Endometrium (tissue), 2 donors: ENCODE data around the gene NDUFB11.

Source experiments
- FAIRE-seq: peaks from 2 replicates; lab custom pipeline; 2012; peaks lifted over from hg19 to GRCh38; lab: Jason Lieb, UNC
- donor health status: control.
- donor health status: control.

Gene NDUFB11

DNA sequence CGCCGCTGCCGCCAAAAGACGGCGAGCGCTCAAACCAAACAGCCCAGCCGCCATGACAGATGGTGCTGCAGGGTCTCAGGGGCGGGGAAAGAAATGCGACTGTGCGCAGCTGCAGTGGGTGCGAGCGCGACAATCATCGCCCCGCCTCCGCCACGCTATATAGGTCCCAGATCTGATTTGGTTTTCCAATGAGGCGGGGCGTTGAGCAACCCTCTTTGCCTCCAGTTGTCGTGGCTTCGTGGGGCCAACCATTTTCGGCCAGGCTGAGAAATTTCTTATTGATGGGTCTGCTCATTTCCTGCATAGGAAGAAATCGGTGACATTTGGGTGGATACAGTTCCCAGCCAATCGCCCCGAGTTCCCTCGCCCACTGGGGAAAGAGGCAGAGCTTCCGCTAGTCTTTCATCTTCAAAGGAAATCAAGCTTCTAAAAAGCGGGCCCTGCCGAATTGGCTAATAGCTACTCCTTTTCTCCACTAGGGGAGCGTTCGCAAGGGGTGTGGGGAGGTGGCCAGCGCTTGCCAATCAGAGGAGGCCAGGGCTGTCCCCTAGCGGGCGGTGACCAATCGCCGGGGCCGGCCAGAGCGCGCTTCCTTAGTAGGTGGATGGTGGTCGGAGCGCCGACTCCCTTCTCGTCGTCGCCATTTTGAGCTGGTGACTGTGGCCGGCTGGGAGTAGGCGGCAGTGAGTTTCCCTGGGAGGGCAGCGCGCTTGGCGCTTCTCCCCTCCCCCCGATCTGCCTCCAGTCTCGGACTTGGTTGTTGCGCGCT lies at the start of gene NDUFB11, which contains the start of gene RBM10:
Gene NDUFB11, minus strand, starts transcription at position 77 of the 769 bp plus-strand sequence. Its CDS starts 23 bp downstream, at position 54.
Gene RBM10, plus strand, starts transcription at position 596 of the 769 bp plus-strand sequence. CDS start 2,261 bp downstream, outside the sequence.
- no peak for FAIRE-seq

GRCh38 chrX:47193475-47194193 lies 49.1 kb upstream of the NDUFB11 start, which contains the start of gene UBA1:
Gene UBA1, plus strand, starts transcription at chrX:47193829. Its CDS starts 4,974 bp downstream, at chrX:47198803.
- FAIRE-seq, result peak; percentile 99

- FAIRE-seq, result no peak
Observed at GRCh38 chrX:47191806-47192401, 47.4 kb upstream of the NDUFB11 start.

DNA sequence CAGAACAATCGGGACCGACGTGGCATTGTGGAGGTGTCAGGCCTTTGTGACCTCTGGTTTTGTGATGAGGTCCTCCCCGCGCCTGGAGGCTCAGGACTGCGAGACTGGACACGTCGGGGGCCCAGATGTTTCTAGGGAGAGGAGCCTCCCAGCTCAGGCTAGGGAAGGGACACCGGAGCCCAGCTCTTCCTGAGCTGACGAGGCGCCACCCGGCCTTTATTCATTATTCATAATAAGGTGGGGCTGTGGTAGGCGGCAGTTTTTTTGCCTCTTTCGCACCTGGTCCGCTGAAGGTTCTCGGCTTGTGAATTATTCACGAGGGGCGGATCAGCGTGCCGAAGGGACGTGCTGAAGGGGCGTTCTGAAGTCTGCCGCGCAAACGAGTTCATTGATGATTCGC lies 46.8 kb upstream of the NDUFB11 start:
- FAIRE-seq, result no peak

DNA sequence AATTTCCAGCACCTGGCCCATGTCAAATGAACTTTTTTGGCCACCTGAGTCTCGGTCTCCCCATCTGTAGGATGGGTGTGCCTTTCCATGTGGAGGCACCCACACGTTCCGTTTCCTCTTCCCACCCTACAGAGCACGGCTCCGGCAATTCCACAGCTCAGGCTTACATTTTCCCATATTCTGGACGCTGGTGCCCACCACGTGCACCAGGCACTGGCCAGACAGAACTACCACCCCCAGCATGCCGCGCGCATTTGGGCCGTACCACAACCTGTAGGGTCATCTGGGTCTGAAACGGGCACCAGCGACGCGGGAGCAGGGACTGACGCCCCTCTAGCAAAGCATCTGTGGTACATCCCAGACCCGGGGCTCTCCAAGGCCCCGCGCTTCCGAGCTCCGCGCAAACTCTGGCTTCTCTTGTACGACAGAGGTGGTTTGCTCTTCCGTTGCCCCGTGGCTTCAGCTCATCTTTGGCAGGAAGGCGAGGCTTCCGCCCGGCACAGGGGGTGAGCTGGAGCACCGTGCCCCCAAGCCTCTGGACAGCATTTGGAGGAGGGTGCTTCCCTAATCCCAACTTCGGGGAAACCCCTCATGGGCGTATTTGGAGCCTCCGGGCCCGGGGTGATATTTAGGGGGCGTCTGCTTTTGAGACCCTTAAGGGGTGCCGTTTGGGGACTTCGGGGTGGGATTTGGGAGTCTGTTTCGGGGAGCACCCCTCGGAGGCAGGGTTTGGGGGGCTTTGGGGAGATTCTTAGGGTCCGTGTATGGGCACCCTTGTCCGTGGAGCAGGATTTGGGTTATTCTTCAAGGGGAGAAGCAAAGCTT lies 46.2 kb upstream of the NDUFB11 start:
- no peak for FAIRE-seq

GRCh38 chrX:47189906-47190305 lies 45.4 kb upstream of the NDUFB11 start:
- no peak for FAIRE-seq

- no peak for FAIRE-seq
Observed at GRCh38 chrX:47187106-47187677, 42.7 kb upstream of the NDUFB11 start.

DNA sequence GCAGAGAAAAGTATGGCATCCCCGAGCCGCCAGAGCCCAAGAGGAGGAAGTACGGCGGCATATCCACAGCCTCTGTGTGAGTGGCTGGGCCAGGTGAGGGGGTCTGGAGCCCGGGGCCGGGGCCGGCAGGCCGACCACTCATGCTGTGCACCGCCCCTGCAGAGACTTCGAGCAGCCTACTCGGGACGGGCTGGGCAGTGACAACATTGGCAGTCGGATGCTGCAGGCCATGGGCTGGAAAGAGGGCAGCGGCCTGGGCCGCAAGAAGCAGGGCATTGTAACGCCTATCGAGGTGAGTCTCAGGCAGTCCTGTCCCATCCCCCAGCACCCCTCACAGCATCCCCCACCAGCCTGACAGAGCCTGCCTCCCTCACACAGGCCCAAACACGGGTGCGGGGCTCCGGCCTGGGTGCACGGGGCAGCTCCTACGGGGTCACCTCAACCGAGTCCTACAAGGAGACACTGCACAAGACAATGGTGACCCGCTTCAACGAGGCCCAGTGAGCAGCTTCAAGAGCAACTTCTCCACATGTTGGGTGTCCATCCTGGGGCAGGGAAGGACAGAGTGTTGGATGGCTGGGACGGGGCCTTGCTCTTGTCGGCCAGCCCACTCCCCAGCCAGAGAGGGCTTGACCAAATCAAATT lies 41.7 kb upstream of the NDUFB11 start:
- no peak for FAIRE-seq

DNA sequence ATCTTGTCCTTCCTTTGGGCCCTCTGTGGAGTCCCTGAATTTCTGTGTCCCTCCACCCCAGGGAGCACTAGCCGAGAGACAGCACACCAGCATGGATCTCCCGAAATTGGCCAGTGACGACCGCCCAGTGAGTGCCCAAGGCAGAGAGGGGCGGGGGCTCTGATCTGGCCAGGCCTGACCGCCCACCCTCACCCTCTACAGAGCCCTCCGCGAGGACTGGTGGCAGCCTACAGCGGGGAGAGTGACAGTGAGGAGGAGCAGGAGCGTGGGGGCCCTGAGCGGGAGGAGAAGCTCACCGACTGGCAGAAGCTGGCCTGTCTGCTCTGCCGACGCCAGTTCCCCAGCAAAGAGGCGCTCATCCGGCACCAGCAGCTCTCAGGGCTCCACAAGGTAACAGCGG lies 40.7 kb upstream of the NDUFB11 start:
- FAIRE-seq, result no peak

DNA sequence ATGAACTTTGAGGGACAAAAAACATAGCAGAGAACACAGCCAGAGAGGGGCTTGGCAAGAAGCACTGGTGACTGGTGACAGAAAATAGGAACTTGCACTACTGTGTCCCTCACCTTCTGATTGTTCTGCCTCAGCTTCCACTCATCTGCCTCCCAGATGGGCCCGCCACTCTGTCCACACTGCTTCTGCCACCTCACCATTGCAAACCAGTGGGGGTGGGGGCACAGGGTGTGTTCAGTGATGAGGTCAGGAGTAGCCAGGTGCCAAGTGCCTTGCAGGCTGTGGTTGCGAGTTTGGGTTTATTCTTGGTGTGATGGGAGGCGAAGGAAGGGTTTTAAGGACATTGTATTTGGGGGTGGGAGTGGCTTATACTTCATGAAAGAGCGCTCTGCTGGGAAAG lies 40.0 kb upstream of the NDUFB11 start:
- FAIRE-seq, result no peak

- FAIRE-seq, result no peak
Observed at GRCh38 chrX:47182106-47182700, 37.7 kb upstream of the NDUFB11 start.

DNA sequence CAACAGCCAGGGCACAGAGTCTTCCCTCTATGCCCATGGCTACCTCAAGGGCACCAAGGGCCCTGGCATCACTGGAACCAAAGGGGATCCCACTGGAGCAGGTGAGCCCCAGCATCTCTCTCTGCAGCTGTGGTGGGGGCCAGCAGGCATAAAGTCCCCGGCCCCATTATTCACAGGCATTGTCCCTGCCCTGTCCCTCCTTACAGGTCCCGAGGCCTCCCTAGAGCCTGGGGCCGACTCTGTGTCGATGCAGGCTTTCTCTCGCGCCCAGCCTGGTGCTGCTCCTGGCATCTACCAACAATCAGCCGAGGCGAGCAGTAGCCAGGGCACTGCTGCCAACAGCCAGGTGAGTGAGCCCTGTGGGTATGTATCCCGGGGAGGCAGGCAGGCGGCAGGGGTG lies 36.8 kb upstream of the NDUFB11 start:
- no peak for FAIRE-seq

- no peak for FAIRE-seq
Observed at GRCh38 chrX:47180346-47180745, 35.8 kb upstream of the NDUFB11 start.

DNA sequence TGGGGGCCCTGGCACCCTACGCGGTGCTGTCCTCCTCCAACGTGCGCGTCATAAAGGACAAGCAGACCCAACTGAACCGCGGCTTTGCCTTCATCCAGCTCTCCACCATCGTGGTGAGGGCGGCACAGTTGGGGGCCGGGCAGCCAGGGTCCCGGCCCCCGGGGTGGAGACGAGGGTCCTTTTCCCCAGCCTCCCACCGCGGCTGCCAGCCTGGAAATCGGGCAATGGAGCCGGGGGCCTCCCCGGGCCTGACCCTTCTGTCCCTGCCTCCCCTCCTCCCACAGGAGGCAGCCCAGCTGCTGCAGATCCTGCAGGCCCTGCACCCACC lies 35.4 kb upstream of the NDUFB11 start:
- no peak for FAIRE-seq

GRCh38 chrX:47179221-47179927 lies 34.9 kb upstream of the NDUFB11 start:
- FAIRE-seq, result no peak

- no peak for FAIRE-seq
Observed at GRCh38 chrX:47178337-47178736, 33.8 kb upstream of the NDUFB11 start.

- FAIRE-seq, result no peak
Observed at GRCh38 chrX:47177079-47177478, 32.6 kb upstream of the NDUFB11 start.

GRCh38 chrX:47176101-47176740 lies 31.7 kb upstream of the NDUFB11 start:
- FAIRE-seq, result no peak

- FAIRE-seq, result no peak
Observed at GRCh38 chrX:47175588-47175980, 31.1 kb upstream of the NDUFB11 start.
